Stimulated activated CD4-positive, alpha-beta T cell treated with anti-CD3 and anti-CD28 coated beads, TNF-alpha, amount 100 ng/mL, for 48 hours (primary cell): ENCODE measurements around the gene FXYD6.
"Not testable (repeated sequence)": the region's sequence is repeated elsewhere in the genome, so short reads cannot be mapped to it uniquely, and the experiment has no call there.

Experiments used
- DNase-seq, 3 donors: peaks; one replicate each; pipeline ENCODE4 v3.0.0-alpha.2; 2020; ENCODE audit warnings: low read depth in 3 of 3

Gene FXYD6

GRCh38 chr11:117876341-117877119 is at the start of gene FXYD6:
TSS of gene FXYD6 (minus strand) at chr11:117876658. CDS start at chr11:117842776, 33,882 bp downstream.
- no peak for DNase-seq

GRCh38 chr11:117926166-117926565 is 49.7 kb upstream of the FXYD6 start:
- not testable (repeated sequence) for DNase-seq

GRCh38 chr11:117925198-117925925 is 48.9 kb upstream of the FXYD6 start:
- DNase-seq: no peak

GRCh38 chr11:117924631-117925170 is 48.2 kb upstream of the FXYD6 start:
- no peak for DNase-seq

- DNase-seq: no peak
These were observed 47.3 kb upstream of the FXYD6 start for GRCh38 chr11:117923773-117924172.

- DNase-seq: no peak
These were observed 46.8 kb upstream of the FXYD6 start for GRCh38 chr11:117923275-117923674.

- no peak for DNase-seq
These were observed 45.4 kb upstream of the FXYD6 start for GRCh38 chr11:117921893-117922292.

GRCh38 chr11:117921456-117921855 is 45.0 kb upstream of the FXYD6 start:
- no peak for DNase-seq

GRCh38 chr11:117919781-117920221 is 43.3 kb upstream of the FXYD6 start:
- DNase-seq: no peak

- no peak for DNase-seq
These were observed 42.9 kb upstream of the FXYD6 start for GRCh38 chr11:117919341-117919740.

GRCh38 chr11:117918366-117919255 is 42.2 kb upstream of the FXYD6 start:
- DNase-seq: no peak

- DNase-seq: no peak
These were observed 41.2 kb upstream of the FXYD6 start for GRCh38 chr11:117917591-117918151.

GRCh38 chr11:117916956-117917355 is 40.5 kb upstream of the FXYD6 start:
- DNase-seq: no peak

GRCh38 chr11:117915672-117916235 is 39.3 kb upstream of the FXYD6 start:
- DNase-seq: no peak

GRCh38 chr11:117914991-117915618 is 38.6 kb upstream of the FXYD6 start:
- DNase-seq: no peak

GRCh38 chr11:117914398-117914761 is 37.9 kb upstream of the FXYD6 start:
- DNase-seq: no peak

GRCh38 chr11:117913736-117914397 is 37.4 kb upstream of the FXYD6 start:
- no peak for DNase-seq

- DNase-seq: no peak
These were observed 36.0 kb upstream of the FXYD6 start for GRCh38 chr11:117912497-117912896.

- DNase-seq: no peak
These were observed 35.2 kb upstream of the FXYD6 start for GRCh38 chr11:117911694-117912093.
